GM18909 (cell line): ENCODE data around the gene KDM8.

Experiments used
- ATAC-seq: cut with Tn5 transposase; IDR thresholded peaks from one replicate; pipeline ENCODE4 v1.9.1; 2021; ENCODE audit warnings: mild to moderate bottlenecking; ENCODE audit not compliant: unreplicated experiment, poor library complexity

Gene KDM8

DNA sequence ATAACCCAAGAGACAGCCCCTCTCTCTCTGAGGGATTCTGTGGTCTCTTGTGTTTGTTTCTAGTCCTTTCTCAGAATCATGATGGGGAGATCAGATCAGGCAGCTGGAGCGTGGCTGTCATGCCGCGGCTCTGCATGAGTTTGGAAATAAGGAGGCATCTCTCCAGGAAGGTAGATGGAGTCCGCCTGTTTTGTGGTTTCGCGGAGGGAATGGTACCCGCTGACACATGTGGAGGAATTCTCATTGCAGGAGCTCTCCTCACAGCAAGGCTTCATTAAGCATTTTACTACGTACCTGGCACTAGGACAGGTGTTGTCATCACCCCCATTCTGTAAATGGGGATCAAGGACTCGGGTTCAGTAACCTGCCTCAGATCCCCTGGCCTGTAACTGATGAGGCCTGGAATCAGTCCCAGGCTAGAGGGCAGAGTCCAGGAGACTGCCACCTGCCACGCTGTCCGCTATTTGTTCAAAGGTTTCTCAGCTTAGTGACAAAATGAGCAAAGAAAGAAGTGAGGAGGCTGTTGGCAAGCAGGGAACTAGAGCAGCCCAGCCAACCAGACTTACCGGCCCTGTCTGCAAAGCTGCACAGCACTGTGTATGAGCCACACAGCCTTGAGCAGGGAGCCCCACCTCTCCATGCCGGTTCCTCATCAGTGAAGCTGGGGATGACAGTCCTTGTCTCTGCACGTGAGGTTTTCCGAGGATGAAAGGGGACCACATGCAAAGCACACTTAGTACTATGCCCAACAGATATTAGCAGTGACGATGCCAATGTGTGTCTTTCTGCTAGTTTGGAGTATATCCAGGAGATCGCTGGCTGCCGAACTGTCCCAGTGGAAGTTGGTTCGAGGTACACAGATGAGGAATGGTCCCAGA lies 11.0 kb downstream of the KDM8 start:
- ATAC-seq = no peak

- ATAC-seq = no peak
Measured at GRCh38 chr16:27215660-27216059, 12.3 kb downstream of the KDM8 start.

GRCh38 chr16:27216297-27216885 lies 13.1 kb downstream of the KDM8 start:
- no peak for ATAC-seq

DNA sequence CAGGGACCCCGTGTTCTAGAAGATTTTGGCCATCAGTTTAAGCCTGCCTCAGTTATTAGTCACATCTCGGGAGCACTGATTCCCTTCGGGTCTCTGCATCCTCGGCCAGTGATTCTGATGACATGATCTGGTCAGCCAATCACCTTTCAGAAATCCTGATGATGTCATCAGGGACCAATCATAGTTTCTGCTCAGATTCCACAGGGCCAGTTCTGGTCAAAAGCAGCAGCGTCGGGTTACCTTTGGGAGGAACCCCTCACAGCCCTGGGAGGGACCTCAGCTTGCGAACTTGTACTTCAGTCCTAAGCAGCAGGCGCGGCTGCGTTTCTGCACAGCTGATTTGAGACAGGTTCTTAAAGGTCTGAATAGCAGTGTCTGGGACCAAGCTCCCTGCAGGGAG lies 13.9 kb downstream of the KDM8 start:
- ATAC-seq = no peak

DNA sequence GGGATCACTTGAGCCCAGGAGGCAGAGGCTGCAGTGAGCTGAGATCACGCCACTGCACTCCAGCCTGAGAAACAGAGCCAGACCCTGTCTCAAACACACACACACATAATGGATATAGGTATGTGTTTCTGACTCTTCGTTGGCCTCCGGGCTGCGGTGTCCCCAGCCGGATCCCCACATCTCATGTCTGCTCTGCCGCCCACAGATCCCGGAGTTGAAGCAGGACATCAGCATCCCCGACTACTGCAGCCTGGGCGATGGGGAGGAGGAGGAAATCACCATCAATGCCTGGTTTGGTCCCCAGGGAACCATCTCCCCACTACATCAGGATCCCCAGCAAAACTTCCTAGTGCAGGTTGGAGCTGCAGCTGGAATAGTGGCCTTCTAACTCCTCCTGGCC lies 15.4 kb downstream of the KDM8 start:
- no peak for ATAC-seq

GRCh38 chr16:27219161-27219560 lies 15.8 kb downstream of the KDM8 start:
- no peak for ATAC-seq

- no peak for ATAC-seq
Measured at GRCh38 chr16:27220120-27220519, 16.8 kb downstream of the KDM8 start.

- ATAC-seq = no peak
Measured at GRCh38 chr16:27220527-27220926, 17.2 kb downstream of the KDM8 start.

DNA sequence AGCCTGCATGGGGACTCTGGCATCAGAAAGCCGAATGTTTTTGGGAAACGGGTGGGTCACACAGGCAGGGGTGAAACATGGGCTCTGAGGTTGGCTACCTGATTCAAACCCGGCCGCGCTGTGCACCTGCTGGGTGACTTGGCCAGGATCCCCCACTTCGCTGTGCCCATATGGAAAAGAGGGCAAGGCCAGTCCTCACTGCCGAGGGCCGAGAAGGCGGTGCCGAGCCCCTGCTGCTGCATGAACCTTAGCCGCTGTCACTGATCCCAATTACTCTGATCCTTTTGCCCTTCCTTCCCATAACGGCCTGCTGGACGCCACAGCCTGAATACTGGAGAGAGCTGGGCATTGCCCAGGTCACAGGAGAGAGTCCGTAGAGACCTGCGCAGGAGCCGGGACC lies 17.7 kb downstream of the KDM8 start:
- ATAC-seq = no peak

DNA sequence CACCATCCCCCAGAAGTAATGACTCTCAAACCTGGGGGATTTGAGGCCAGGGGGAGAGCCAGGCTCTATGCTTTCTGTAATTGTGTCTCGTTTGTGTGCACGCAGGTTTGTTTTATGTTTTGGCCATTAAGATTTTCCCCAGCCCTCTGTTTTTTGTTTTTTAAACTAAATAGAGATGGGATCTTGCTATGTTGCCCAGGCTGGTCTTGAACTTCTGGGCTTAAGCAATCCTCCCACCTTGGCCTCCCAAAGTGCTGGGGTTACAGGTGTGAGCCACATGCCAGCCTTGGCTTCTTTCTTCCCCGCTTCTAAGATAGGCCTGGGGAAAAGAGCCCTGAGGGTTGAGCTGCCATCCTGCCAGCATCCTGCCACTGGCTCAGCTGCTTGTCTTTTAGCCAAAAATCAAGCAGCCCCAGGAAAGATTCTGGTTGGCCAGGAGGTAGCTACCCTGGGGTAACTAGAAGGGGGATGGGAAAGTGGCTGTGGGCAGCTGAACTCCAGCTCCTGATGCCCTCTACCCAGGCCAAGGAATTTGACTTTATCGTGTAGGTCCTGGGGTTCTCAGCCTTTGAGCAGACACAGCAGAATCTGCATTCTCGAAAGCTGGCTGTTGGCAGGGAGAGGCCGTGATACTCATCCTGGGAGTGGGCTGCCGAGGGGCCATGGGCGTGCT lies 18.4 kb downstream of the KDM8 start:
- ATAC-seq = no peak

- no peak for ATAC-seq
Measured at GRCh38 chr16:27222249-27223225, 19.2 kb downstream of the KDM8 start.

- no peak for ATAC-seq
Measured at GRCh38 chr16:27223226-27223610, 19.9 kb downstream of the KDM8 start.

- no peak for ATAC-seq
Measured at GRCh38 chr16:27223701-27224100, 20.4 kb downstream of the KDM8 start.

DNA sequence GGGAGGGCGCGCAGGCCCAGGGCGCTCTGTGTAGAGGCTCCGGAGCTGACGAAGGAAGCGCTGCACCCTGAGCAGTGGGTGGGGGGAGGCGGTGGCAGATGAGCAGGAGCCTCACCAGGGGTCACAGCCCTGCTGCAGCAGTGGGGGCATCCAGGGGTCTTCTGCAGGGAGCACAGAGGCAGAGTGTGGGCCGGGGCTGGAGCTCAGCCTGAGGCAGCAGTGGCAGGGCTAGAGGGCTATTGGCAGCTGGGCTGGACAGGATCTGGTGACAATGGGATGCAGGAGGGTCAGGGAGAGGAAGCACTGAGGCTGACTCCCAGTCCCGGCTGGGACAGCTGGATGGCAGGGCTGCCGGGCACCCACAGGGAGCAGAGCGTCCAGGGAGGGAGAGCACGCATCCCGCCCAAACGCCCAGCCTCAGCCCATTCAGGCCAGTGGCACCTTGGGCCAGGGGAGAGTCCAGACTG lies 21.0 kb downstream of the KDM8 start:
- no peak for ATAC-seq

- no peak for ATAC-seq
Measured at GRCh38 chr16:27224741-27225300, 21.5 kb downstream of the KDM8 start.

DNA sequence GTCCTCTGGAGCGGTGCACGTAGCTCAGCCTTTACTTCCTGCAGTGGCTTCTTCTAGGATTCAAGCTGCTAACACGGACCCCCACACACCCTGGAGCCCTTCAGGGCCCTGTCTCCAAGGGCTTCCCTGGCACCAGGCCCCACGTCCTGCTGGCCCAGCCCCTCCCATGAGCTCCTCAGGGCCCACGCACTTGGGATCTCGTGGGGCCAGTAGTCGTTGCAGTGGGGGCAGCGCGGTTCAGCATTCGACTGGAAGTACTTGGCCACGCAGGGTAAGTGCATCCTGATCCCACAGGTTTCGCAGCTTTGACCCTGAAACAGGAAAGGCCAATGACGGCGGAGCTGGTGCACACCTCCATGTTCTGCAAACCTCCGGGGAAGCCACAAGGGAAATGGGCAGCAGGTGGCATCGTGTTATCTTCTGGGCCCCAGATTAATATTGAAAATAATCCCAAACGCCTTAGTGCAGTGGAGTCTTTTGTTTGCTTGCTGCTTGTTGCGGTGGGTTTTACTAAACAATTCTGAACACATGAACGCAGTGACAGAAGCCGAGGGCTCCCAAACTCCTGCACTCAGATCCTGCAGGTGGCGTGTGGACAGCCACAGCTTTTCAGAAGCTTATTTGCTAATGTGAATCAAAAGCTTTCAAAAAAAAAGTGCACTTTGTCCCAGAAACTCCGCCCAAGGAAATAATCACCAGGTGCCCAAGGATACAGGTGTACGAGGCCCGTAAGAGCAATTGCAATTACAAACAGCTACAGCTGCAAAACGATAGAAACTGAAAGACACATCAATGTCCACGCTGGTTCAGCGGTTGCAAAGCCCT lies 22.4 kb downstream of the KDM8 start:
- ATAC-seq = no peak

DNA sequence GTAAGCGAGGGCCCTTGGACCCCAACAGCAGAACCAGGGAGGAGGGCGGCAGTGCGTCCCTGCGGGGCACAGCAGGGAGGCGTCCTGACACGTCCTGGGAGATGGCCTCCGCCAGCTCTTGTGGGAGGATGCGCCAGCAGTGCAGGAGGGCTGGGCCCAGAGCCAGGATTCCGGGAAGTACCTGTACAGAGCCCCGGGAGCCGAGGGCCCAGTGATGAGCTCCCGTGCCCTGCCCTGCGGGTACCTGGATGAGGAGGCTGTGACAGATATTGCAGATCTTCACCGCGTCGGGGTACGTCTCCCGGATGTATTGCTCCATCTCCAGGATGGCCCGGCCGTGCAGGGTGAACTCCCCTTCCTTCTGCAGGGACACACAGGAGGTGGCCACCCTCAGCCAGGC lies 23.1 kb downstream of the KDM8 start:
- no peak for ATAC-seq

- no peak for ATAC-seq
Measured at GRCh38 chr16:27226976-27227705, 23.8 kb downstream of the KDM8 start.
